Left lobe of liver (tissue), 2 donors: ENCODE measurements around the gene ZBTB47. TPM values are rescaled to one million over a fixed set of nuclear protein-coding genes. Genes with fewer than 3 reads are reported as not detected.

ENCODE experiments used
- ATAC-seq: fragments of 200-7000 bp; cut with Tn5 transposase; one replicate; pipeline ENCODE4 v1.9.1; 2020; ENCODE audit warnings: mild to moderate bottlenecking, moderate library complexity
- DNase-seq: peaks from one replicate; pipeline ENCODE4 v3.0.0-alpha.2; 2020; ENCODE audit warnings: low spot score
- total RNA-seq: library from RNA; stranded (reverse); gene quantifications from one replicate; pipeline ENCODE4 v1.2.1, GENCODE V29; 2021
- donor health status: DM: no; HTN: no; CAD: no; lungs with moderate emphysema.
- donor health status: DM: no; HTN: yes; CAD: no.

ZBTB47 gene
- total RNA-seq, 1 donor from 2014 or later, result 5.0 TPM

GRCh38 chr3:42652611-42653302 lies 740 bp upstream of the ZBTB47 start:
- ATAC-seq (peak; percentile 23), DNase-seq (no peak)

DNA sequence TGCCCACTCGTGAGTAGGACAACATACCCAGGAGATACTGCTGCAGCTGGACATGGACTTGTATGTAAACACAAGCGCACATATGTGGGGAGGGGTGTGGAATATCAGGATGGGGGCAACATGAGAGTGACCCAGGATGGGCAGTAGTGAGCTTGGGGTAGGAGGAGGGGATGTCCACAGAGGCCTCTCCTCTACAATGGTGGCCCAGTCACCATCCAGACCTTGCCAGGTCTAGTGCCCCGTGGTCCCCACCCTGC lies 266 bp upstream of the ZBTB47 start:
- ATAC-seq, result no peak

GRCh38 chr3:42654331-42655201 lies 1.1 kb downstream of the ZBTB47 start:
- ATAC-seq, result peak; percentile 68
- DNase-seq, result peak; percentile 57

More for the DNA sequence above, 266 bp upstream of the ZBTB47 start:
- no peak for DNase-seq

DNA sequence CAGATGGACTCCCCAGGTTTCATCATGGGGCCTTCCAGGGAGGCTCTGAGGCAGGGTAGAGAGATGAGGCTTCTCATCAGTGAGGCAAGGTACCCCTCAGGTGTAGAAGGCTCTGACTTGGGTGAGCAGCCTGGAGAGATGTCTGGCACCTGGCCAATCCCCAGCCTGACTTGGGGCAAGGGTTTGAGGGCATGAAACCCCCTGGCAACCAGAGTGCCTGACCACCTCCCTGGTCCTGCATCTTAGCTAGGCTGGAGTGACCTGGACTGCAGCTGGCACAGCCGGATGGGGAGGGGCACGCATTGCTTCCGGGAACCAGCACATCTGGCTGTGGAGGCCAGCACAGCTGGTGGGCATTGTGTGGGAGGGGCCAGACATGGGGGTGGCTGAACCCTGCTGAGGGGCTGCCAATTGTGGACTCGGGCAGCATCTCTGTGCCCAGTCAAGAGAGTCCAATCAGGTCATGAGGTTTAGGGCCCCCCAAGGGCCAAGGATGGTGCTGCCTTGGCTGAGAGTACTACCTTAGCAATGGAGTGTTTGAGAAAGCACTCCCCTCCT lies 1.9 kb downstream of the ZBTB47 start:
- ATAC-seq (no peak), DNase-seq (peak; percentile 46)

DNA sequence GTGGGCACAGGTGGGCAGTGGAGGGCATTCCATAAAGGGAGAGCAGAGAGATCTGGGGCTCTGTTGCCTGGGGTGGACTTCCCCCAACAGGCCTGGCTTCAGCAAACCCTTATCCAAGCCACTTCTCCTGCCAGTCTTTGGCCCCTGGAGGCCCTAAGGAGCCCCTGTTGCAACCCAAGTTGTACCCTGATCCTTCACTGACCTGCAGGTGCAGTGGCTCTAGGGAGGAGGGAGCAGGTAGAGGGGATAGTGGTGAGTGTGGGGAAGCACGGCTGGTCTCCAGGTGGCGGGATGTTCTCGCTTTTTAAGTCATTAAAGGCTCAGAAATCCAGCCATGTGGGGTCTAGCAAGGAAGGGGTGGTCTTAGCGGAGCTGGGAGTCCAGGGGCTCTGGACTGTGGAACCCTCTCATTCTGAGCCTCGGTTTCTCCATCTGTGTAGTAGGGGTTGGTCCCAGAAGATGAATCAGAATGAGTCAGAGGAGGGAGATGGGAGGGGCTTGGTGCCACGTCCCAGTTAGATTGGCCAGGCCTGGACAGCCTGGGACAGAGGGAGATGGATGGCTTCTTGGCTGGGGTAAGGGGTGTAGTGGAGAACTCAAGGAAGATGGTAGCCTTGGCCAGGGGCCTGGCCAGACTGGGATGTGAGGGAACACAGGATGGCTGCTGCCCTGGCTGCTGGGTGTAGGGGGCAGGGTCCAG lies 2.6 kb downstream of the ZBTB47 start:
- DNase-seq, result no peak
- no peak for ATAC-seq

DNA sequence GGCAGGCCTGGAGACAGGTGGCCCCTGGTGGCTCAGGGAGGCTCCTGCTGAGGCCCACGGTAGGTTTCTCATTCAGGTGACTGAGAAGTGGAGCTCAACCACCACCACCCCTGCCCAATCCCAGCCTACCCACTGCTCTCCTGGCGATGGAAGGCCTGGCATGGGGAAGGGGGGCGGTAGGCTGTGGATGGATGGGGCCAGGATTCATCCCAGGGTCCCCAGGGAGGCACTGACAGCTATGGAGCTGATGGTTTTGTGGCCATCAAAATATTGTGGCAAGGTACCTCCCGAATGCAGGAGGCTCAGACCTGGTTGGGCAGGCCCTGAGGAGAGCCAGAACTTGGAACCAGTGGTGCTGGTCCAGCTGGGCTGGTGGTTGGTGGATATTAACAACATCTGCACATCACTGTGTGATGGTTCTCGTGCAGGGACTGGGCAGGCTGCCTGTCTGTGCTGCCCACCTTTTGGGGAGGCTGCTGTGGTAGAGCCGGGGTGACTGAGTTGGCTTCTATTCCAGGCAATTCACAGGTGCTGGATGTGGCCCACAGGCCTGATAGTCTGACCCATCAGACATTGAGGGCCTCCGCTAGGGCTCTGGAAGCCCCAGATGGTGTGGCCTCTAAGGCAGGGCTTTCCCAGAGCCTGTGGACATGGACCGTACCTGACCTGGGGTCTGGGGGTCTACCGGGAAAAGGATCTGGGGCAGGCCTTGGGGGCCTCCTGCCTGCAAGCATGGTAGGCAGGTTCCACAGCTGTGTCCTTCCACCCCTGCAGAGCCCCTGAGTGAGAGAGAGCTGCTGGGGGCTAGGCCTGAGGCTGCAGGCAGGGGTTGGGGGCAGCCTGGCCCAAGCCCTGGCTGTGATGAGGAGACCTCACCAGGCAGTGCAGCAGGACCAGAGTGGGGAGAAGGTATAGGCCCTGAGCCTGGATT lies 3.4 kb downstream of the ZBTB47 start:
- no peak for DNase-seq

GRCh38 chr3:42657675-42658074 lies 4.2 kb downstream of the ZBTB47 start:
- no peak for ATAC-seq
- DNase-seq, result no peak

More for the DNA sequence above, 3.4 kb downstream of the ZBTB47 start:
- ATAC-seq, result no peak

DNA sequence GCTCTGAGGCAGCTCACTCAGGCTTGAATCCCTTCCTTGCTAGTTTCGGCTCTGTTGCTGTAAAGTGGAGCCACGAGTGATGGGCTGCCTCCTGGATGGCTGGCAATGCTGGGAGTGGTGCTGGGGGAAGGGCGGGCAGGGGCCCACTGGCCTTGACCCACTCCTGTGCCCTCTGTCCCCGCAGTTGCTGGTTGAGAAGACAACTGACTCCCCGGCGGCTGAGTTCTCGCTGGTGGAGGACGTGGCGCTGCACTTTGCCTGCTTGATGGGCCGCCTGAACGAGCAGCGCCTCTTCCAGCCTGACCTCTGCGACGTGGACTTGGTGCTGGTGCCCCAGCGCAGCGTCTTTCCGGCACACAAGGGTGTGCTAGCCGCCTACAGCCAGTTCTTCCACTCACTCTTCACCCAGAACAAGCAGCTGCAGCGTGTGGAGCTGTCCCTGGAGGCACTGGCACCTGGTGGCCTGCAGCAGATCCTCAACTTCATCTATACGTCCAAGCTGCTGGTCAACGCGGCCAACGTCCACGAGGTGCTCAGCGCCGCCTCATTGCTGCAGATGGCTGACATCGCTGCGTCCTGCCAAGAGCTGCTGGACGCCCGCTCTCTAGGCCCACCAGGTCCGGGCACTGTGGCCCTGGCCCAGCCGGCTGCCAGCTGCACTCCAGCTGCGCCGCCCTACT lies 4.7 kb downstream of the ZBTB47 start:
- ATAC-seq, result no peak

GRCh38 chr3:42658771-42659390 lies 5.4 kb downstream of the ZBTB47 start:
- no peak for DNase-seq
- no peak for ATAC-seq

More for the DNA sequence above, 4.7 kb downstream of the ZBTB47 start:
- DNase-seq, result no peak

GRCh38 chr3:42659451-42660130 lies 6.1 kb downstream of the ZBTB47 start:
- no peak for DNase-seq

DNA sequence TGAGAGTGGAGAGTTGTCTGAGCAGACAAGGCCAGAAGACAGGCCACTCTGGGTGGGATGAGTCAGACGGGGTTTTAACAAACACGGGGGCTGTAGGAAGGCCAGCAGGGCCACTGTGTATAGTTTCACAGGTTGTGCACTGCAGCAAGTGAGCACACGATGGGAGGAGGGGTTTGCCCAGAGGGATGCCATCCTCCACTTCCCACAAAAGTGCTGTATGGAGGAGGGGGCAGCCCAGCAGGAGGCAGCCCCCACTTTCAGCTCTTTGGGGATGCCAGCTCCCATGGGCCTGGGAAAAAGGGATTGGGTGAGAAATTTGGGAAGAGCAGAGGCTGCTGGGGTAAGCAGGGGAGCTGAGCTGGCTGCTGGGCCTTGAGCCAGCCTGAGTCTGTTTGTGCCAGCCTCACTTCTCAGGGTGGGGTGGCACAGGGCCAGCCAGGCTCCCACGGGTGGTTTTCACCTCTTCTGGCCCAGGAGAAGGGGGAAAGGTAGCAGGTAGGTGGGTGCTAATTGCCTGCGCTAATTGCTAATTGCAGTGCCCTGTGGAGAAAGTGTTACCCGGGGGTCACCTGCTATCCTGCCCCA lies 6.7 kb downstream of the ZBTB47 start:
- DNase-seq, result no peak
- ATAC-seq, result no peak

More at GRCh38 chr3:42659451-42660130, 6.1 kb downstream of the ZBTB47 start:
- no peak for ATAC-seq

DNA sequence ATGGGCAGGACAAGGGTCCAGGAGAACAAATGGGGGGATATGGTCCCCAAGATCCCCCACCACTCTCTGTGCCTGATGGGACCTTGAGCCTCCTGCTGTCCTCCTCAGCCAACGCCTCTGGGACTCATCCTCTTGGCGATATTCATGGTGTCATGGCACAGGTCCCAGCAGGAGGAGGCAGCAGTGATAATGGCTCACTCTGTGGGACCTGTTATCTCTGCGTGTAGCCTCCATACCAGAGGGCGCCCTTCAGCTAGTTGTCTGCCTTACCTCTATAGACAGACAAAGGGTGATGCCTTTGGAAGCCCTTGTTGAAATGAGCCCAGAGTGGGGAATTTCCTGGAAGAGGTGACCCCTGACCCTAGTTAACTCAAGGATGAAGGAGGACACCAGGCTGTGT lies 7.4 kb downstream of the ZBTB47 start:
- no peak for DNase-seq
- no peak for ATAC-seq

- ATAC-seq (no peak), DNase-seq (no peak)
Measured at GRCh38 chr3:42661593-42662022, 8.1 kb downstream of the ZBTB47 start.

DNA sequence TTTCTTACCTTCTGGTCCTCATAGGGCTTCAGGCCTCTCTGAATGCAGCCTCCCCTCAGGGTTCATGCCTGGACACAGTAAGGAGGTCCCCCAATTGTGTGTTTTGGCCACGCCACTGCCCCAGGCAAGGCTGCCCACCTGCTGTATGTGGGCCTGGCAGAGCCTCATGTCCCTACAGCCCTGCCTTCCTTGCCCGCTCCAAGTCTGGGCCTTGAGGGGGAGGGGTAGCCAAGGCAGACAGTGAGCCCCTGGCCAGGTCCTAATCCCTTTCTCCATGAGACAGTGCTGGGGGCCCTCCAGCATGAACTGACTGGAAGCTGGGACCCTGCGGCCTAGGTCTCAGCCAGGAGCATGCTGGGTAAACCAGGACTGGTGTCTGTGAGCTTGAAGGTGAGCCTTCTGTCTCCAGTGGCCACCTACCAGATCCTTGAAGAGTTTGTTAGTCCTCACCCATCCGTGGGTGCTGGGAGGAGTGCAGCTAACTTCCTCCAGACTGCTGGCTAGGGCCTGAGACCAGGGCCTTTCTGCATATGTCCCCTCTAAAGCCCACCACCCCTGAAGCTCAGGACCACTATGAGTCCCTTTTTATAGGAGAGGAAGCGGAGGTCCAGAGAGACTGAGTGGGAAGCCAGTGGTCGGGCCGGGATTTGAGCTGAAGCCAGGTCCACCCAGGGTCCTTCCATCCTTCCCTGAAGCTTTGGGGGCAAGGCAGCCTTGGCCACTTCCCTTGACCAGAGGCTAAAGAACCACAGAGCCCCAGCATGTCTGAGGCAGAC lies 8.7 kb downstream of the ZBTB47 start:
- ATAC-seq (no peak), DNase-seq (no peak)

GRCh38 chr3:42662813-42663535 lies 9.5 kb downstream of the ZBTB47 start:
- DNase-seq (no peak), ATAC-seq (no peak)

DNA sequence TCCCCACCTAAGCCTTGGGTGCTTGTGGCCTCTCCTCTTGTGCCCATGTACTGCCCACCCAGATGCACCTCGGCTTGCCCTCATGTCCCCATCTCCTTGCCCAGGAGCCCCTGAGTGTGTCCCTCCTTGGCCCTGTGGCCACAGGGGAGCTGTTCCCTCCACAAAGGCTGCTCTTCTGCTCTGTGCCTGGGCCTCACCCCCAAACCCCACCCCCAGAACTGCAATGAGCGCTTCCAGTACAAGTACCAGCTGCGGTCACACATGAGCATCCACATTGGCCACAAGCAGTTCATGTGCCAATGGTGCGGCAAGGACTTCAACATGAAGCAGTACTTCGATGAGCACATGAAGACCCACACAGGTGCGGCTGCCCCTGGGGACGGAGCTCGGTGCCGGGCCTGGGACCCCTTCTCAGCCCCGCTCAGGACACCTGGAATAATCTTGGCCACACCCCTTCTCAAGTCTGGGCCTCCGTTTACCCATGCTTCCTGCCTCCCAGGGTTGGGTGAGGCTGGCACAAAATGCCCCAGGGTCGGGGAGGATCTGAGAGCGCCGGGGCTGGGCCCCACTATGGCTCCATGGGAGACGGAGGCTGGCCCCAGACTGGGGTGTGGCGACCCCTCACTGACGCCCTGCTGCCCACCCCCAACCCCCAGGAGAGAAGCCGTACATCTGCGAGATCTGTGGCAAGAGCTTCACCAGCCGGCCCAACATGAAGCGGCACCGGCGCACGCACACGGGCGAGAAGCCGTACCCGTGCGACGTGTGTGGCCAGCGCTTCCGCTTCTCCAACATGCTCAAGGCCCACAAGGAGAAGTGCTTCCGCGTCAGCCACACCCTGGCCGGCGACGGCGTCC lies 10.3 kb downstream of the ZBTB47 start:
- DNase-seq (no peak), ATAC-seq (no peak)
